B cell (primary cell): ENCODE data around the gene SOAT2.

Experiments
- EZH2 ChIP-seq: IDR thresholded peaks from 2 replicates; pipeline ENCODE4 v1.6.1; 2012; ENCODE audit warnings: borderline replicate concordance, low read depth, mild to moderate bottlenecking, moderate library complexity, low read length; ENCODE audit not compliant: insufficient read depth, poor library complexity, severe bottlenecking
- TF ChIP-seq, protein P1 (sequence below): fragments of 200-600 bp; IDR thresholded peaks from one replicate; pipeline ENCODE4 v1.8.0; 2022; ENCODE audit warnings: antibody characterized with exemption, mild to moderate bottlenecking

- TF ChIP-seq, protein P1, sequence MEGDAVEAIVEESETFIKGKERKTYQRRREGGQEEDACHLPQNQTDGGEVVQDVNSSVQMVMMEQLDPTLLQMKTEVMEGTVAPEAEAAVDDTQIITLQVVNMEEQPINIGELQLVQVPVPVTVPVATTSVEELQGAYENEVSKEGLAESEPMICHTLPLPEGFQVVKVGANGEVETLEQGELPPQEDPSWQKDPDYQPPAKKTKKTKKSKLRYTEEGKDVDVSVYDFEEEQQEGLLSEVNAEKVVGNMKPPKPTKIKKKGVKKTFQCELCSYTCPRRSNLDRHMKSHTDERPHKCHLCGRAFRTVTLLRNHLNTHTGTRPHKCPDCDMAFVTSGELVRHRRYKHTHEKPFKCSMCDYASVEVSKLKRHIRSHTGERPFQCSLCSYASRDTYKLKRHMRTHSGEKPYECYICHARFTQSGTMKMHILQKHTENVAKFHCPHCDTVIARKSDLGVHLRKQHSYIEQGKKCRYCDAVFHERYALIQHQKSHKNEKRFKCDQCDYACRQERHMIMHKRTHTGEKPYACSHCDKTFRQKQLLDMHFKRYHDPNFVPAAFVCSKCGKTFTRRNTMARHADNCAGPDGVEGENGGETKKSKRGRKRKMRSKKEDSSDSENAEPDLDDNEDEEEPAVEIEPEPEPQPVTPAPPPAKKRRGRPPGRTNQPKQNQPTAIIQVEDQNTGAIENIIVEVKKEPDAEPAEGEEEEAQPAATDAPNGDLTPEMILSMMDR, result no peak
- TF ChIP-seq EZH2, result no peak
Measured at GRCh38 chr12:53060721-53061276, 42.5 kb upstream of the SOAT2 start.
